ENCODE measurements around the gene MAGI2.

- TF ChIP-seq, protein P1, sequence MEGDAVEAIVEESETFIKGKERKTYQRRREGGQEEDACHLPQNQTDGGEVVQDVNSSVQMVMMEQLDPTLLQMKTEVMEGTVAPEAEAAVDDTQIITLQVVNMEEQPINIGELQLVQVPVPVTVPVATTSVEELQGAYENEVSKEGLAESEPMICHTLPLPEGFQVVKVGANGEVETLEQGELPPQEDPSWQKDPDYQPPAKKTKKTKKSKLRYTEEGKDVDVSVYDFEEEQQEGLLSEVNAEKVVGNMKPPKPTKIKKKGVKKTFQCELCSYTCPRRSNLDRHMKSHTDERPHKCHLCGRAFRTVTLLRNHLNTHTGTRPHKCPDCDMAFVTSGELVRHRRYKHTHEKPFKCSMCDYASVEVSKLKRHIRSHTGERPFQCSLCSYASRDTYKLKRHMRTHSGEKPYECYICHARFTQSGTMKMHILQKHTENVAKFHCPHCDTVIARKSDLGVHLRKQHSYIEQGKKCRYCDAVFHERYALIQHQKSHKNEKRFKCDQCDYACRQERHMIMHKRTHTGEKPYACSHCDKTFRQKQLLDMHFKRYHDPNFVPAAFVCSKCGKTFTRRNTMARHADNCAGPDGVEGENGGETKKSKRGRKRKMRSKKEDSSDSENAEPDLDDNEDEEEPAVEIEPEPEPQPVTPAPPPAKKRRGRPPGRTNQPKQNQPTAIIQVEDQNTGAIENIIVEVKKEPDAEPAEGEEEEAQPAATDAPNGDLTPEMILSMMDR (IDR thresholded peaks at IDR 0.05; ENCODE audit: borderline replicate concordance, extremely low read depth, low read length, poor library complexity, severe bottlenecking), result no peak
- no peak for TF ChIP-seq EZH2 (IDR thresholded peaks at IDR 0.05; ENCODE audit: borderline replicate concordance, low read depth, low read length, severe bottlenecking)
These were observed 979.7 kb downstream of the MAGI2 start for GRCh38 chr7:78473571-78474301.

Data from DND-41 (cell line).